SK-N-MC (cell line): Measurements from ENCODE around the gene PAGR1.

Experiments
- EZH2 ChIP-seq: fragments of 200-600 bp; sonication (generic); IDR thresholded peaks from one replicate; pipeline ENCODE4 v1.6.1; 2017; ENCODE audit warnings: antibody characterized with exemption
- POLR2AphosphoS5 ChIP-seq: IDR thresholded peaks from 2 replicates; pipeline ENCODE4 v1.6.1; 2012; ENCODE audit warnings: mild to moderate bottlenecking, low read depth, low read length, borderline replicate concordance

GRCh38 chr16:29805232-29806098 is 10.5 kb upstream of the PAGR1 start:
- TF ChIP-seq EZH2 (no peak), POLR2AphosphoS5 (peak; percentile 90)
